HG03520 (cell line): ENCODE measurements around the gene ALDH7A1.
"Not testable (repeated sequence)": the region's sequence is repeated elsewhere in the genome, so short reads cannot be mapped to it uniquely, and the experiment has no call there.

Experiments used
- ATAC-seq: cut with Tn5 transposase; IDR thresholded peaks from one replicate; pipeline ENCODE4 v1.9.1; 2021; ENCODE audit warnings: mild to moderate bottlenecking, moderate library complexity; ENCODE audit not compliant: unreplicated experiment

The ALDH7A1 gene

DNA sequence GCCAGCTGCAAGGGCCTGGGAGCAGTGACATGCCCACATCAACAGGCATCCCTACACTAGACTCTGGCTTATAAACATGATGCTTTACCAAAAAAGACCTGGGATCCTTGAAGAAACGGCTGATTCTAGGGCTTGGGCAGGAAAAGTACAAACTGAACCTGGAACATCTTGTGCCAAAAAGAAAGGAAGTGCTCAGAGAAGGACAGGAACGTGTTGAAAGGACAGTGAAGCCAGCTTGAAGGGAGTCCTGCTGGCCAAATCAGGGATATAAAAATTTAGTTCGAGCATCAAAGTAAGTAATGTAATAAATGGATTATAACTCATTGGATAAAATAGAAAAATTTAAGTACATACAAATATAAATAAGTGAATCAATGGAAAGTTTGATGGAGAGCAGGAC is 58.1 kb downstream of the ALDH7A1 start:
- no peak for ATAC-seq

DNA sequence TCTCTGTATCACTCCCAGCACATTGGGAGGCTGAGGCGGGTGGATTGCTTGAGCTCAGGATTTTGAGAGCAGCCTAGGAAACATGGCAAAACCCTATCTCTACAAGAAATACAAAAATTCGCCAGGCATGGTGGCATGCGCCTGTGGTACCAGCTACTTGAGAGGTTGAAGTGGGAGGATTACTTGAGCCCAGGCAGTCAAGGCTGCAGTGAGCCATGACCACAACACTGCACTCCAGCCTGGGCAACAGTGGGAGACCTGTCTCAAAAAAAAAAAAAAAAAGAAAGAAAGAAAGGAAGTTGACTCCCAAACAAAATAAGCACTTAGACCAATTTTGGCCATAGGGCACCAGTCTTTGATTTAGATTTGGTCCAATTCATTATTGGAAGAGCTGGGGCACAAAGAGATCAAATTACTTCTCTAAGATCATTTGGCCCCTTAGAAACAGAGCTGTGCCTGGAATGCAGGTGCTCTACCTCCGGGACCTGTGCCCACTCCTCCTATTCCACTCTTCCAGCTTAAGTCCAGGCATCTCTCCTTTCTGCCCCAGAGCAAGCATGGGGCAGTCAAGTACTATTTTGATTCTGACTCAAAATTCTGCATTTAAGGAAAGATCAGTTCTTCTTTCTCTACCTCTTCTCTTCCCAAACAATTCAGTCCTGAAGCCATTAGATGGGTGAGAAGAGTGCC is 59.0 kb downstream of the ALDH7A1 start:
- no peak for ATAC-seq

DNA sequence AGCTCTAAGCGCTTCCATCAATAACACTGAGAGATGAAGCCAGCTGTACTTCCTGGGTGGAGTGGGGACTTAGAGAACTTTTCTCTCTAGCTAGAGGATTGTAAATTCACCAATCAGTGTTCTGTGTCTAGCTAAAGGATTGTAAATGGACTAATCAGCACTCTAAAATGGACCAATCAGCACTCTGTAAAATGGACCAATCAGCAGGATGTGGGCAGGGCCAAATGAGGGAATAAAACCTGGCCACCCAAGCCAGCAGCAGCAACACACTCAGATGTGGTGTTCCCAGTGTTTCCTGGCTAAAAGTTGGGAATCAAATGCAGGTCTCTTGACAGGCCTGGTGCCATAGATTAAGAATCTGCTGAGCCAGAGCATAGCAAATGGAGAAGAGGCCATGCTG is 60.5 kb downstream of the ALDH7A1 start:
- no peak for ATAC-seq

DNA sequence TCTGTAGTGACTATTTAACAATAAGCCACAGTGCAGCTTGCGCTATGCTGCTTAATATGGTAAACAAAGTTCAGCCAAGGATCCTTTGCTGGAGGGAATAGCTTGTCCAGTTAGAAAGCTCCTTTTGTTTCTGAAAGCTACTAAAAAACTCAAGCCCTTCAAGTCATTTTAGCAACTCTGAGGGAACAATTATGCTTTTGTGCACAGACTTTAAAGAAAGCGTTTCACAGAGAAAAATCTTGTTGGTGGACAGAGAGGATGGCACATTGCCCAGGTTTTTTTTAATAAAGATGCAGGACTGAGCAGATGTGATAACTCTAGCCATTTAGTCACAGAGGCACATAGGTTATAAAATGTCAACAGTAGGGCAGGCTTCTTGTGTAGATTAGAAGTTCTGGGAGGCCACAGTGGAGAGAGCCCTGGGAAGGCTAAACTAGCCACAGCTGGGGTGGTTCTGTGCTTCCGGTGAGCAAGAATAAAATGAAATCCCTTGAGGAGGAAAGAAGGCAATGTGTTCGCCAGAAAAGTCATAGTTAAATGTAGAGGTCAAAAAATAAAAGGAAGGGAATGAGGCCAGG is 63.4 kb downstream of the ALDH7A1 start:
- no peak for ATAC-seq

DNA sequence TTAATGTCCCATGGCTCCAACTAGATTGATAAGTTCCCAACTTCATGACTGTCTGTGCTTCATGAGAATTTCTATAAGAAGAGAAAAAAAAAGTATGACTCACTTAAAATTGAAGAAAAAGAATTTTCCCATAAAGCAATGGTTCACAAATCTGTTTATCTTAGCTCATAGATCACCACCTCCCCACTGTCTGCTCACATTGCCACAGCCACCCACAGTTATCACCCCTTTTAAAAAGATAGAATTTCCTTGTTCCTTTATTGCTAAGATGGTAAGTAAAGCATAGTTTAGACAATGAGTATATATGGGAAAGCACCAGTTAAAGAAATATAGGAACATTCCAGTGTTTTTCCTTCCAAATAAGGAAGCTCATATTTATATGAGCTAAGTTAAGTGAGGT is 67.1 kb downstream of the ALDH7A1 start:
- ATAC-seq = no peak

DNA sequence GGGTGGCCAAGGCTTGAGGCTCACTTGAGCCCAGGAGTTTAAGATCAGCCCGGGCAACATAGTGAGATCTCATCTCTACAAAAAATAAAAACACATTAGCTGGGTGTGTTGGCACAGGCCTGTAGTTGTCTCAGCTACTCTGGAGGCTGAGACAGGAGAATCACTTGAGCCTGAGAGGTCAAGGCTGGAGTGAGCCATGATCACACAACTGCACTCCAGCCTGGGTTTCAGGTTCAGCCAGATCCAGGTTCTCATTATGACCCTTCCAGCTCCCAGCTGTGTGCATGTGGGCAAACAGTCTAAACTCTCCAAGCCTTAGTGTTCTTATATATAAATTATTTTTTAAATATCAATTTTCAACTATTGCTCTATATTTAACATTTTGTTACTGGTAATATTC is 67.9 kb downstream of the ALDH7A1 start:
- ATAC-seq = no peak

DNA sequence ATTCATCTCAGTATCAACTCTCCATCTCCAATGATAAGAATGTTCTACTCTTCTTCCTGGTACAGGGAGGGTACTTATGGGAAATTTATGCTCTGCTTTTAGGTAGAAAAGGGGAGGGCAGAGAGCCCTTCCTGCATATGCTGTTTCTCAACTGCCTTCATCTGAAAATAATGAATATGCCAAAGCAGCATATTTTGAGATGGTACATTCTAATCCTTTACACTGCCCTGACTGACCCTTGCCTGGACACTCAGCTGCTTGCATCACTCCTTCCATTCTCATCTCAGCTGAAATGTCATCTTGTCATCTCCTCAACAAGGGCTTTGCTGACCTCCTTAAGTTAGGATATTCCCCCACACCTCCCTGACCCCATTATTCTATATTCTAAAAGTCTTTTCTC is 68.5 kb downstream of the ALDH7A1 start:
- ATAC-seq = no peak

DNA sequence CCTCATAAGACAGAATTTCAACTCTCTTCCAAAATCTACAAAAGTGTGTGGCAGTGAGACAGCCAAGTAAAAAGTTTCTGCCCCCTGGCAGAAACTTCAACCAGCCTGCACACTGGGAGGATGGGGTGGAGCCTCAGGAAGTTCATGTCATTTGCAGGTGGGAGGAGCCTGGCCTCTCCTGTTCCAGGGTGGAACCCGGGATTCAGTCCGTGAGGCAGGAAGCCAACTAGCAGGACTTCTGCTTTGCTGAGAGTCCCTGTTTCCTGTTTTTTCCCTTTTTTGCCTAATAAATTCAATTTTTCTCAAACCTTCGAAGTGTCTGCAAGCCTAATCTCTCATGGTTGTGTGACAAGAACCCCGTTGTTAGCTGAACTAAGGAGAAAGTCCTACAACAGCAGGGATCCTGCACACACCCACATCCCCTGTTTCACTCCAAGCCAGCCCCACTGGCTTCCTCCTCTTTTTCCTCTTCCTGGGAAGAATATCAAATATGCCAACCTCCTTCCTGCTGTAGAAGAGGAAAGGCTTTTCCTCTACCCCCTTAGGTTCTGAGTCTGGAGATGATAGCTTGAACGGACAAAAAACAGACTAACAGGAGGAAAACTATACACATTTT is 69.3 kb downstream of the ALDH7A1 start:
- no peak for ATAC-seq

DNA sequence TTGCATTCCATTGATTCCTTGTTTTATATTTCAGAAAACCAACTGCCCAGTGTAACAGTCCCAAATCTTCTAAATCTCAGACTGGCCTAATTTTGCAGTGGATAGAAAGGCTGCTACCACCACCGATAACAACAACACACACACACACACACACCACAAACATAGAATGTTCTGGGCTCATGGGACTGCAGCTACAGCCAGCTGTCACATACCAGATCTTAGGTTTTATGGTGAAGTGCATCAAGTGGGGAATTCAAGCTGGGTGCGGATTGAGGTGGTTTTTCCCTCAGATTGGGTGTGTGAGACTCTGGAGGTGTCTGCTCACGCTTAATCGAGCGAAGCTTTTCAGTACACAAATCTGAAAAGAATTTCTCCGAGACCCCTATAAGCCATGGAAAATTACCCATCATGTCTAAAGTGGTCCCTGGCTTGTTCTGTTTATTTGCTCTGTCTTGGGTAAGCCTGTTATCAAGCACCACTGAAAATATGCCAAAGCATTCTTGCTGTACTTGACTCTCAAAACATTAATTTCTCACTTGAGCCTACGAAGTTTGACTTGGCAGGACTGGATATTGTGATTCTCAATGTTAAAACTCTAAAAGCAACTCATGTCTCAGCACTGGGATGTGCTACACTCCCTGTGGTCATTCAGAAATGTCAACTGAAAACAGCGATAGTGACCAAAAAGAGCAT is 71.1 kb downstream of the ALDH7A1 start:
- ATAC-seq = no peak

DNA sequence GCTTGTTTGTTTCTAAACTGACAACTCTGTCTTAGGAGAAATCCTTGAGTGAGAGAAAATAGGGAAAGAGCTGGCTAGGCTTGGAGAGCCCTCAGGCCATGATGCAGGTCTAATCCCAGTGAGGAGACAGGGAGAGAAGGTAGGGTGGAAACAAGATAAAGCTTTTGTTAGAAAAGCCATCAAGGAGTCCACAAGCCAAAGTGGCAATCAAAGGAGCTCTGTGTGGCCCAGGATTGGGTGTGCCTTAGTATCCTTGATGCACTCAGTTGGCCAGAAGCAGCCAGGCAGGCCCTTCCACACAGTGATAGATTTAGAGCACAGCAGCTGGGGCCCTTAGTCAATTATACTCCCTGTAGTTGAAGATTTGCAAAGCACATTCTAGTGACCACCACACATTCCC is 73.9 kb downstream of the ALDH7A1 start:
- no peak for ATAC-seq

DNA sequence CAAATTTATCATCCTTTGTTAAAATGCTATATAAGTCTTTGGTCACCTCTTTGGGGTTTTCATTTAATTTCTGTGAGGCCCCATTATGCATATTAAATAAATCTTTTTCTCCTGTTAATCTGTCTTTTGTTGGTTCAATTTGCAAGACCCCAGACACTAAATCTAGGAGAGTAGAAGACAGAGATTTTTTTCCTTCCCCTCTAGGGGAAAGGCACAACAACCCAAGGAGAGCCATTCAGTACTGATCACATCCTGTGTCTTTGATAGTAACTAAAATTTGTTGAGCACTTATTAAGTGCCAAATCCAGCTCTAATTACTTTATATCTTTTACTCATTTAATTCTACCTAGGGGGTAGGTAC is 74.4 kb downstream of the ALDH7A1 start:
- no peak for ATAC-seq

DNA sequence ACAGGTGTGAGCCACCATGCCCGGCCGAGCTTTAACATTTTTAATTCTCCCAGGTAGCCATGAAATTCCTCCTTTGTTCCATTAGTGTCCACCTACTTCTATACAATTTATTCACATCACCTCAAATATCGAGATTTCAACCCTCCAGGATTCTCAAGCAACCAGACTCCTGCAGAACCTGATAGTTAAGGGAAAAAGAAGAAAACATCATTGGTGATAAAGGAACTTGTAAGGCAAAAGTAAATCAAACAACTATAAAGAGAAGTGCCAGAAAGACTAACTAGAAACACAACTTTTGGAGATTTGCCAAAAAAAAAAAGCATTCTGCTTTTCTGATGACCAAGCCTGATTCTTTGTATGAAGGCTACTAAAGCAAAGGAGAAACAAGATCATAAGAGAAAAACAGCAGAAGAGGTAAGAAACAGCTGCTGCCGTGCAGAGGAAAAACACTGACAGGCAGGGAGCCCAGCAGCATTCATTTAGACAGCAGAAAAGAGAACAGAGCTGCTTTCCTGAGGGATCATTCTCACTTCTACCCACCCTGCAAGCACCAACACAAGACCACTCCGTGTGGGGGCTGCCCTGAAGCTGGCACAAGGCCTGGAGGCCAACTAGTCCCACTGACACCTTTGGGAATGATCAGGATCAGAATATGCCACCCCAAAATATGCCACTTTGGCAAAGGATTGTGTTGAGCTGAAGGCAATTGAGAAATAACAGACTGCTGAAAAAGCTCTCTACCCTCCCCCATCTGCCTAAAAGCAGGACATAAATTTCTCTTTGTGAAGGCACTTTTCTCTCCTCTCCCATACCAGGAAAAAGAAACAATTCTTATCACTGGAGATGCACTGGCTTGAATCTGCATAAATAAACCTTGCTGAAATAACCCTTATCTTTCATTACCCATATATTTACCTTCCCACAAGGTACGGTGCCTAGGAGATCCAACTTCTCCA is 75.1 kb downstream of the ALDH7A1 start:
- no peak for ATAC-seq

DNA sequence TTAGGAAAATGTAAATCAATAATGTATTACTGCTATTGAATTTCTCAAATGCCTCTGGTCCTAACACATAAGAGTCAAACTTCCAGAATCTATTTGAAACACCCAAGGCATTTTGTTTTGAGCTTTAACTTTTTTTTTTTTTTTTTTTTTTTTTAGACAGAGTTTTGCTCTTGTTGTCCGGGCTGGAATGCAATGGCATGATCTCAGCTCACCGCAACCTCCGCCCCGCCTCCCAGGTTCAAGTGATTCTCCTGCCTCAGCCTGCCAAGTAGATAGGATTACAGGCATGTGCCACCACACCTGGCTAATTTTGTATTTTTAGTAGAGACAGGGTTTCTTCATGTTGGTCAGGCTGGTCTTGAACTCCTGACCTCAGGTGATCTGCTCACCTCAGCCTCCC is 75.8 kb downstream of the ALDH7A1 start:
- not testable (repeated sequence) for ATAC-seq

DNA sequence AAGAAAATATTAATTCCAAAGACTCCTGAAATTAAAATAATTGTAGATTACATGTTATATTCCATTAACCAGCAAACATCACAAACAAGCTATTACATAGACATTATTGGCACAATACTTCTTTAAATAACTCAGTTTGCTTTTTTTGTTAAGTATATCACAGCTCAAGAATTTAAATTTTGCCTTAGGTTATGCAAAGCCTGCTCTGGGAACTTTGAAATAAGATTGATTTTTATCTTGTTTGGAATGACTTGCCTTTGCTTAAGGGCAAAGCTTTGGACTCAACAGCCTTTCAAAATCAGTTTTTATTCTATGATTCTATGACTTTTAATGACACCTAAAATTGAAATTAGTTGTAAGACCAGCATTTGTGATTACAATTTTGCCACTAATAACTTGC is 78.2 kb downstream of the ALDH7A1 start:
- no peak for ATAC-seq

DNA sequence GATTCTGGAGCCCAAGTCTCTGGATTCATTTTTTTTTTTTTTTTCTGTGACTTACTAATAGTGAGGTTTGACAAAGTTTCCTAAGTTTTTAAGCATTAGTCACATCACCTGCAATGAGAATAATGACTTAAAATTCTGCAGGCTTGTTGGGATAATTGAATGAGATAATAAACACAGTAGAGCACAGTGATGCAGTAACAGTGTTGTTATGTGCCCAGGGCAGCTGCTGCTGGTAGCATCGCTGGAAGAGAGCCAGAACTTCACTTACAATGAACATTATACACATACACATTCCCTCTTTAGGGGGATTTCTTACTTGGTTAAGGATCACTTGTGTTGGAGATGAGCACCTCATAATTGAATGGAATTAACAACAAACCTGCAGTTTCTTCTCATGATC is 78.9 kb downstream of the ALDH7A1 start:
- no peak for ATAC-seq

DNA sequence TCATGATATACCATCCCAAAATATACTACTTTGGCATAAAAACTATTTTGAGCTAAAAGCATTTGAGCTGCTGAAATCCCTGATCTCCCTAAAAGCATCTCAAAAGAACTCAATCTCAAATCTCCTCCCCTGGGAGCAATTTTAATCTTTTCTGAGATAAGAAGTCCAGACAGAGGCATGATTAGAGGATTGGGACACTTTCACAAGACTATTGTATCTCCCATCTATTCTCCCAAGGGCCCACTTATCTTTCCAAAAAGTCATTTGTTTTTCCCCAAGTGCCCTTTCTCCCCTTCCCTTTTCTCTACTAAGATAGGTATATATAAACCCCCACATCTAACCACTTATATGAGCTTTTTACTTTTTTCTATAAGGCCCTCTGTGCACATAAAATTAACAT is 79.7 kb downstream of the ALDH7A1 start:
- ATAC-seq = no peak

DNA sequence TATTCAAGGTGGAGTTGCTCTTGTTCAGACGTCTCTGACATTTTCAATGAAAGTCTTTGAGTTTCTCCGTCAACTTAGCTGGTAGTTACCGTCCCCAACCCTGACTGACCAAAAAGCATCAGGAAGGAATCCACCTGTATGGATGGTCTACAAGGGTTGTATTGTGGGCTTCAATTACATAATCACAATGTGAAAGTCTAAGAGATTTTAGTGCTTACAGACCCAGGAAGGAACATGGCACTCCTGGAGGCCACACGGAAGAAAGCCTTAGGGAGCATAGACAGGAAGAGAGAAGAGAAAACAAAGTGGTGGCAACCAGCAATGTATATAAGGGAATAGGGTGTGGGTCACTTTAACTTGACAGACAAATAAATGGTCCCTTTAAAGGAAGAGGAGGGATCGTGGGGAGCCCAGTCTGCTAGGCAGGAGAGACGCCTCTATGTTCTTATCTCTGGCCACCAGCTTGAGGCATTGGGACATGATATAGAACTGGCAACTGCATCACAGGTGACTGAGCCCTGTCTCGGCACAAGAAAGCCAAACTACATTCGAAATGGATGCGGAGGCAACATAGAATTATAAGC is 80.4 kb downstream of the ALDH7A1 start:
- ATAC-seq = no peak

DNA sequence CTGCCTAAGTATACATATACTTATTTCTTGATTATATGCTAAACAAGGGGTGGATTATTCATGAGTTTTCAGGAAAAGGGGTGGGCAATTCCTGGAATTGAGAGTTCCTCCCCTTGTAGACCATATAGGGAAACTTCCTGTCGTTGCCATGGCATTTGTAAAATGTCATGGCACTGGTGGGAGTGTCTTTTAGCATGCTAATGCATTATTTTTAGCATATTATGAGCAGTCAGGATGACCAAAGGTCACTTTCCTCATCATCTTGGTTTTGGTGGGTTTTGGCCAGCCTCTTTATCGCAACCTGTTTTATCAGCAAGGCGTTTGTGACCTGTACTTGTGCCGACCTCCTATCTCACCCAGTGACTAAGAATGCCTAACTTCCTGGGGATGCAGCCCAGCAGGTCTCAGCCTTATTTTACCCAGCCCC is 80.9 kb downstream of the ALDH7A1 start:
- ATAC-seq = no peak

DNA sequence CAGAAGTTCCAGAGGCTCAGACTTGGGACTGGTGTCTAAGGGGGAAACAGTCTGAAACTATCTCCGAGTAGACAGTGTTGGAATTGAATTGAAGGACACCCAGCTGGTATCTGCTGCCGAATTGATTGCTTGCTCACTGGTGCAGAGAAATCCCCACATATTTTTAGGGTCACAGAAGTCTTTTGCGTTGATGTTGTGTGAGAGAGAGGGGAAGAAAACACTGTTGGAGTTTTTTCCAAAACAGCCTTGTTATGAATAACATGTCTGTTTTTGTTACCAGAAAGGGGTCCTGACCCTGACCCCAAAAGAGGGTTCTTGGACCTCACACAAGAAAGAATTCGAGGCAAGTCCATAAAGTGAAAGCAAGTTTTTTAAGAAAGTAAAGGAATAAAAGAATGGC is 81.3 kb downstream of the ALDH7A1 start:
- no peak for ATAC-seq

DNA sequence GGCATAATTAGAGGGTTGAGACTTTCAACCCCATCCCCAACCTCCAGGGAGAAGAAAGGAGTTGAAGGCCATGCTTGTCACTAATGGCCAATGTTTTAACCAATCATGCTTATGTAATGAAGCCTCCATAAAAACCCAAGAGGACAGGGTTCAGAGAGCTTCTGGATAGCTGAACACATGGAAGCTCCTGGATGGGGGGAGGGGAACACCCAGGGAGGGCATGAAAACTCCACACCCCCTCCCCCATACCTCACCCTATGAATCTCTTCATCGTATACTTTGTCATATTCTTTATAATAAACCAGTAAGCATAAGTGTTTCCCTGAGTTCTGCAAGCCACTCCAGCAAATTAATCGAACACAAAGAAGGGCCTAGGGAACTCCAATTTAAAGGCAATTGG is 81.7 kb downstream of the ALDH7A1 start:
- ATAC-seq = no peak

DNA sequence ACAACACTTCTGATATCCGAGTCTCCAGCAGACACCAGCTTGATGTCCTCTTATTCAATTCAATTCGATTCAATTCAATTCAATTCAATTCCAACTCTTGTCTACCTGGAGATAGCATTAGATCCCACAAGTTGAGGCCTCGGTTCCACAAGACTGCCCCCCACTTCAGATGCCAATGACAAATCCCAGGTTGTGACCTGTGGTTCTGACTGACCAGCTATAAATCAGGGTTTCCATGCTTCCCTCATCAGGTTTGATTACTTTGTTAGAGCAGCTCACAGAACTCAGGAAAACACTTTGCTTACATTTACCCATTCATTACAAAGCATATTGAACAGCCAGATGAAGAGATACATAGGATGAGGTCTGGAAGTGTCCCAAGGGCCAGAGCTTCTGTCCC is 82.6 kb downstream of the ALDH7A1 start:
- no peak for ATAC-seq
